Epithelial cell of prostate (primary cell): ENCODE results near the gene SCML2.
"Not testable (repeated sequence)": the region's sequence is repeated elsewhere in the genome, so short reads cannot be mapped to it uniquely, and the experiment has no call there.

Source experiments
- DNase-seq: peaks from one replicate; pipeline ENCODE4 v3.0.0-alpha.2; 2011; ENCODE audit warnings: low read depth, low spot score
- H3K27ac ChIP-seq: fragments of 450-650 bp; 2 replicates; pipeline ENCODE4 v1.5.1; 2017; ENCODE audit warnings: mild to moderate bottlenecking

Gene SCML2

DNA sequence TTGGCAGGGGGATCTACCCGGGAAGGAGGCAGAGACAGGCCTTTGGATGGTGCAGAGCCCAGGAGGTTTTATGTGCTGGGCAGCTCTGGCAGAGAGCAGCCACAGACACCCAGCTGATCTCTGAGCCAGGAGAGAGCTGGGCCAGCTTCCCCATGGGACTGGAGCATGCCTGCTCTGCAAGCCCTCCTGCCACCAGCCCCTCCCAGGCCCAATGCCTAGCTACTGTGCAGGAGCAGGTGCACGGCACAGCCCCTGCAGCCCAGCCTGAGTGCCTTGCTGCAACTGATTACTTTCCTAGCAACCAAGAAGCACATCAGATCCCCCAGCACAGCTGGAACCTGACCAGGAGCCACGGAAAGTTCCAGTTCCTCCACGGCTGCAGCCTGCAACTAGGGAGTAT, 76.0 kb downstream of the SCML2 start:
- DNase-seq: no peak
- H3K27ac ChIP-seq: no peak overlapping the region

- no peak for DNase-seq
- H3K27ac ChIP-seq: no peak overlapping the region
Measured at GRCh38 chrX:18272222-18272621, 82.3 kb downstream of the SCML2 start.

- no peak for DNase-seq
- no peak overlapping the region for H3K27ac ChIP-seq
Measured at GRCh38 chrX:18271725-18272124, 82.8 kb downstream of the SCML2 start.

DNA sequence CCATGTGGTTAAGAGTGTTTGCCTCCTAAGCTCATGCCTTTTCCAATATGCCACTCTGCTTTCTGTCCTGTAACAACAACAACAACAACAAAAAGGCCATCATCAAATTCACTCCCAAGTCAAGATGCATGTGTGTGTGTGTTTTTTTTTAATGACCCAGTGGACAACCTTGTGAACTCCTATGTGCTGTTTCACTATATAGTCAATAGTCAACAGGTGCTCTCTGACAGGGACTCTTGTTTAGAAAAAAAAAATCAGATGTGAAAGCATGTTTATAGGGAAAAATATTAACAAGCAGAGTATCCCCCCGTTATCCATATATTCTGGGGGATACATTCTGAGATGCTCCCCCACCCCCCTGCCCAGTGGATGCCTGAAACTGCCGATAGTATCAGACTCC, 83.2 kb downstream of the SCML2 start:
- no peak for DNase-seq

GRCh38 chrX:18255059-18255458, 99.4 kb downstream of the SCML2 start:
- no peak overlapping the region for H3K27ac ChIP-seq
- no peak for DNase-seq

More for the DNA sequence above, 83.2 kb downstream of the SCML2 start:
- H3K27ac ChIP-seq: no peak overlapping the region

GRCh38 chrX:18252644-18253359, 101.7 kb downstream of the SCML2 start:
- no peak overlapping the region for H3K27ac ChIP-seq
- DNase-seq: no peak

DNA sequence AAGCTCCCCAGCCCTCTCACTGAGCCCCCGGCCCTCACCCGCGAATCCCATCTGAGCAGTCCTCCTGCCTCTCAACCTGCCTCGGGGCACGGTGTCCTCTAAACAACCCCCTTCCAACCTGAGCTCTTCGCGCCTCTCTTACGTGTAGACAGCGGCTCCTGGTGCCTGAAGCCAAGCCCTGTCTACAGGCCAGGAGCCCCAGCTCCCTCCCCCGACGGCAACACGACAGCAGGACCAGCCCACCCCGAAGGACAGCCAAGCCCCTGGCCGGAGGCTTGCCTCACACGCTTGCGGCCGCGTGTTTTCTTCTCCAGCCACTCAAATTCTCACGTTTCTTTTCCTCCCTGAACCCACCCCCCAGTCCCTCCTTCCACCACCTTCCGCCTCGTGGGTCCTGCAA, 124.8 kb downstream of the SCML2 start:
- not testable (repeated sequence) for DNase-seq, H3K27ac ChIP-seq

DNA sequence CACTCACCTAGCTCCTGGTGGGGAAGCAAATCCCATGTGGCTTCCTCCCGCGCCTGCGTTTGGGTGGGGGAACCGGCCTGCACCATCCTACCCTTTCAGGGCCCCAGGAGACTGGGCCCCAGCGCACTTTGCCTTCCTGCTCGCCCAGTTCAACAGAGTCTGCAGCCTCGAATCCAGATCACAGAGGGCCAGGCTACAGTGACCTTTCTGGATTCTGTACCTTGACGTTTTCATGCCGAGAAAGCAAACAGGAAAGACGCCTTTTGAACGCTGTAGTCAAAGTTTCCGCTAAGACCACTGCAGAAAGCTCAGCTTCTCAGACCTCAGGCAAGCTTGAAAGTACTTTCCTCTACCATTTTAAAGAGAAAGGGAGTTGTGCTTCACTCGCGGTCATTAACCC, 126.4 kb downstream of the SCML2 start:
- H3K27ac ChIP-seq: no peak overlapping the region
- no peak for DNase-seq

- H3K27ac ChIP-seq: no peak overlapping the region
- no peak for DNase-seq
Measured at GRCh38 chrX:18227458-18227857, 127.0 kb downstream of the SCML2 start.

GRCh38 chrX:18220786-18221185, 133.7 kb downstream of the SCML2 start, which contains the start of gene BEND2:
Gene BEND2 (minus strand): TSS chrX:18220886. CDS start chrX:18220750, 136 bp downstream.
- no peak within 1 kb of the TSS for H3K27ac ChIP-seq
- DNase-seq: no peak

GRCh38 chrX:18210470-18210869, 144.0 kb downstream of the SCML2 start:
- H3K27ac ChIP-seq: no peak overlapping the region
- DNase-seq: no peak

- no peak for DNase-seq
- H3K27ac ChIP-seq: no peak overlapping the region
Measured at GRCh38 chrX:18206657-18207056, 147.8 kb downstream of the SCML2 start.

DNA sequence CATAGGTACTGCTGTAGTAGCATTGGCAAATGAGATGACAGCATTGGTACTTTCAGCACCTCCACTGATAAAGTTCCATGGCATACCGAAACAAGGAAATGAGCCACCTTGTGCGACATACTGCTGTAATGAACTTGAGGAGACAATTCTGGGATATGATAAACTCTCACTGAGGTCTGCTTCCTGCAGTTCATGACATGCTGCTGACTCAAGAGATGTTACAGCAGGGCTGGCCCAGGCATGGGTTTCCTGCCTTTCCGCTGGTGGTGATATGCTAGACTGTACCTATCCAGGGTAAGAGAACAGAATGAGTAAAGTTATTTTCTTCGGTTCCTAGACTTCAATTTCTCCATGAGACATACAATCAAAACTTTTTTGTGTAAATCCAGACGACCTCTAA, 150.9 kb downstream of the SCML2 start:
- DNase-seq: no peak
- H3K27ac ChIP-seq: no peak overlapping the region

DNA sequence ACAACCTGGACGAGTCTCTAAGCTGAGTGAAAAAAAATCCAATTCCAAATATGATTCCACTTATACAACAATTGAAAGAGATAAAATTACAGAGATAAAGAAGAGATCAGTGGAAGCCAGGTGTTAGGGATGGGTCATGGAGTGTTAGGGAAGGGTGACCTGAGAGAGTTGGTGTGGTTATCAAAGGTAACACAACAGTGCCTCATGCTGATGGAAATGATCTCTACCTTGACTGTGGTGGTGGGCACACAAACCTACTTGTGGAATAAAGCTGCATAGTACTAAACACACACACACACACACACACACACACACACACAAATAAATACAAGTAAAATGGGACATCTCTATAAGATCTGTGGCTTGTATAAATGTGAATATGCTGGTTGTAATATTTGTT, 159.8 kb downstream of the SCML2 start:
- DNase-seq: no peak

More for the DNA sequence above, 159.8 kb downstream of the SCML2 start:
- H3K27ac ChIP-seq: no peak overlapping the region
